HEK293 (cell line): ENCODE data around the gene PADI3.

Experiments used
- CTCF ChIA-PET: fragments of 350-600 bp; formaldehyde crosslinking; extraction: SDS; loops from one replicate; lab custom pipeline; 2021; ENCODE audit warnings: antibody characterized with exemption; lab: Yijun Ruan, JAX
- POLR2A ChIA-PET: fragments of 300-600 bp; formaldehyde crosslinking; extraction: SDS; loops from one replicate; lab custom pipeline; 2020; ENCODE audit warnings: antibody characterized with exemption, inconsistent platforms; lab: Yijun Ruan, JAX
- H3K27ac ChIP-seq: fragments of 200-500 bp; sonication (Bioruptor generic); 2 replicates; pipeline ENCODE4 v1.5.1; 2014; ENCODE audit warnings: low read depth, low read length, control low read depth, inconsistent platforms; ENCODE audit errors: extremely low read depth
- H3K36me3 ChIP-seq, 2 experiments: fragments of 200-500 bp in 1 of 2; sonication (Bioruptor generic) in 1 of 2; 1 replicate in 1 of 2; 2 replicates in 1 of 2; pipeline ENCODE4 v1.5.1; 2014 to 2017; ENCODE audit warnings: inconsistent platforms in 2 of 2, low read length in 2 of 2; ENCODE audit not compliant: control insufficient read depth in 2 of 2, insufficient read depth in 1 of 2
- H3K4me1 ChIP-seq: fragments of 200-500 bp; sonication (Bioruptor generic); 2 replicates; pipeline ENCODE4 v1.5.1; 2014; ENCODE audit warnings: mild to moderate bottlenecking, low read length, inconsistent platforms; ENCODE audit not compliant: control insufficient read depth, insufficient read depth
- H3K4me3 ChIP-seq: 2 replicates; pipeline ENCODE4 v1.5.1; 2011; ENCODE audit warnings: low read depth, mild to moderate bottlenecking, control low read depth, low read length, moderate library complexity
- H3K9me3 ChIP-seq: fragments of 200-500 bp; sonication (Bioruptor generic); 2 replicates; pipeline ENCODE4 v1.5.1; 2014; ENCODE audit warnings: low read depth, low read length, inconsistent platforms; ENCODE audit not compliant: control insufficient read depth, insufficient read depth
- BCL11B ChIP-seq: fragments of 450-650 bp; formaldehyde crosslinking; IDR thresholded peaks from 2 replicates; pipeline ENCODE4 v1.5.1; 2016; ENCODE audit warnings: low read depth, missing biosample characterization, missing genetic modification characterization
- EGR2 ChIP-seq: fragments of 450-650 bp; formaldehyde crosslinking; IDR thresholded peaks from 2 replicates; pipeline ENCODE4 v1.5.1; 2016; ENCODE audit warnings: low read depth, missing biosample characterization, missing genetic modification characterization
- HOXC10 ChIP-seq: sonication (generic); formaldehyde crosslinking; IDR thresholded peaks from 2 replicates; pipeline ENCODE4 v1.8.1; 2023; ENCODE audit warnings: mild to moderate bottlenecking, missing genetic modification reagents
- KLF7 ChIP-seq: fragments of 450-650 bp; formaldehyde crosslinking; IDR thresholded peaks from 2 replicates; pipeline ENCODE4 v1.5.1; 2016; ENCODE audit warnings: missing biosample characterization, missing genetic modification characterization, borderline replicate concordance
- MZF1 ChIP-seq: fragments of 450-650 bp; formaldehyde crosslinking; IDR thresholded peaks from 2 replicates; pipeline ENCODE4 v1.5.1; 2017; ENCODE audit warnings: missing biosample characterization, missing genetic modification characterization, borderline replicate concordance
- REPIN1 ChIP-seq: fragments of 450-650 bp; formaldehyde crosslinking; IDR thresholded peaks from 2 replicates; pipeline ENCODE4 v1.5.1; 2017; ENCODE audit warnings: missing biosample characterization, missing genetic modification characterization, low read depth
- ZBTB48 ChIP-seq: fragments of 450-650 bp; formaldehyde crosslinking; IDR thresholded peaks from 2 replicates; pipeline ENCODE4 v1.5.1; 2016; ENCODE audit warnings: missing biosample characterization, missing genetic modification characterization
- ZNF114 ChIP-seq: fragments of 450-650 bp; formaldehyde crosslinking; IDR thresholded peaks from 2 replicates; pipeline ENCODE4 v1.5.0; 2017; ENCODE audit warnings: missing biosample characterization, missing genetic modification characterization
- ZNF132 ChIP-seq: fragments of 450-650 bp; formaldehyde crosslinking; IDR thresholded peaks from 2 replicates; pipeline ENCODE4 v1.5.1; 2017; ENCODE audit warnings: missing biosample characterization, missing genetic modification characterization, borderline replicate concordance
- ZNF157 ChIP-seq: fragments of 450-650 bp; formaldehyde crosslinking; IDR thresholded peaks from 2 replicates; pipeline ENCODE4 v1.5.1; 2016; ENCODE audit warnings: missing biosample characterization, missing genetic modification characterization
- ZNF24 ChIP-seq: fragments of 450-650 bp; formaldehyde crosslinking; IDR thresholded peaks from 2 replicates; pipeline ENCODE4 v1.5.1; 2016; ENCODE audit warnings: missing biosample characterization, missing genetic modification characterization
- ZNF266 ChIP-seq: fragments of 450-650 bp; formaldehyde crosslinking; IDR thresholded peaks from 2 replicates; pipeline ENCODE4 v1.5.1; 2016; ENCODE audit warnings: missing biosample characterization, missing genetic modification characterization, low read depth
- ZNF416 ChIP-seq: fragments of 450-650 bp; formaldehyde crosslinking; IDR thresholded peaks from 2 replicates; pipeline ENCODE4 v1.5.1; 2016; ENCODE audit warnings: missing biosample characterization, missing genetic modification characterization
- ZNF426 ChIP-seq: fragments of 450-650 bp; formaldehyde crosslinking; IDR thresholded peaks from 2 replicates; pipeline ENCODE4 v1.5.1; 2017; ENCODE audit warnings: missing biosample characterization, missing genetic modification characterization, mild to moderate bottlenecking, inconsistent platforms, moderate library complexity
- ZNF48 ChIP-seq: fragments of 450-650 bp; formaldehyde crosslinking; IDR thresholded peaks from 2 replicates; pipeline ENCODE4 v1.5.1; 2016; ENCODE audit warnings: missing biosample characterization, missing genetic modification characterization
- ZNF529 ChIP-seq: fragments of 450-650 bp; formaldehyde crosslinking; IDR thresholded peaks from 2 replicates; pipeline ENCODE4 v1.5.1; 2017; ENCODE audit warnings: missing genetic modification characterization, missing biosample characterization; ENCODE audit not compliant: insufficient replicate concordance
- ZNF585B ChIP-seq: fragments of 450-650 bp; formaldehyde crosslinking; IDR thresholded peaks from 2 replicates; pipeline ENCODE4 v1.5.1; 2016; ENCODE audit warnings: missing biosample characterization, missing genetic modification characterization
- ZNF624 ChIP-seq: fragments of 450-650 bp; formaldehyde crosslinking; IDR thresholded peaks from 2 replicates; pipeline ENCODE4 v1.5.1; 2017; ENCODE audit warnings: missing biosample characterization, missing genetic modification characterization
- ZNF670 ChIP-seq: fragments of 450-650 bp; formaldehyde crosslinking; IDR thresholded peaks from 2 replicates; pipeline ENCODE4 v1.5.1; 2016; ENCODE audit warnings: missing biosample characterization, missing genetic modification characterization, low read depth
- ZSCAN30 ChIP-seq: fragments of 450-650 bp; IDR thresholded peaks from 2 replicates; pipeline ENCODE4 v1.5.1; 2018; ENCODE audit warnings: missing biosample characterization, mild to moderate bottlenecking, missing genetic modification characterization, moderate library complexity
- TF ChIP-seq, protein P1 (sequence below): fragments of 450-650 bp; formaldehyde crosslinking; IDR thresholded peaks from 2 replicates; pipeline ENCODE4 v1.5.1; 2016; ENCODE audit warnings: missing biosample characterization, missing genetic modification characterization, borderline replicate concordance
- TF ChIP-seq, protein P2 (sequence below): fragments of 450-650 bp; formaldehyde crosslinking; optimal IDR thresholded peaks from 2 replicates; pipeline ENCODE3; 2016; ENCODE audit warnings: missing biosample characterization, mild to moderate bottlenecking, missing genetic modification characterization
- TF ChIP-seq, protein P3 (sequence below): fragments of 450-650 bp; formaldehyde crosslinking; IDR thresholded peaks from 2 replicates; pipeline ENCODE4 v1.5.1; 2016; ENCODE audit warnings: missing biosample characterization, missing genetic modification characterization
- TF ChIP-seq, protein P4 (sequence below): fragments of 450-650 bp; formaldehyde crosslinking; IDR thresholded peaks from 2 replicates; pipeline ENCODE4 v1.5.1; 2016; ENCODE audit warnings: missing biosample characterization, missing genetic modification characterization
- TF ChIP-seq, protein P5 (sequence below): fragments of 450-650 bp; formaldehyde crosslinking; IDR thresholded peaks from 2 replicates; pipeline ENCODE4 v1.5.1; 2016; ENCODE audit warnings: missing biosample characterization, missing genetic modification characterization
- TF ChIP-seq, protein P6 (sequence below): fragments of 450-650 bp; formaldehyde crosslinking; IDR thresholded peaks from 2 replicates; pipeline ENCODE4 v1.5.1; 2016; ENCODE audit warnings: missing biosample characterization, missing genetic modification characterization

PADI3 gene

DNA sequence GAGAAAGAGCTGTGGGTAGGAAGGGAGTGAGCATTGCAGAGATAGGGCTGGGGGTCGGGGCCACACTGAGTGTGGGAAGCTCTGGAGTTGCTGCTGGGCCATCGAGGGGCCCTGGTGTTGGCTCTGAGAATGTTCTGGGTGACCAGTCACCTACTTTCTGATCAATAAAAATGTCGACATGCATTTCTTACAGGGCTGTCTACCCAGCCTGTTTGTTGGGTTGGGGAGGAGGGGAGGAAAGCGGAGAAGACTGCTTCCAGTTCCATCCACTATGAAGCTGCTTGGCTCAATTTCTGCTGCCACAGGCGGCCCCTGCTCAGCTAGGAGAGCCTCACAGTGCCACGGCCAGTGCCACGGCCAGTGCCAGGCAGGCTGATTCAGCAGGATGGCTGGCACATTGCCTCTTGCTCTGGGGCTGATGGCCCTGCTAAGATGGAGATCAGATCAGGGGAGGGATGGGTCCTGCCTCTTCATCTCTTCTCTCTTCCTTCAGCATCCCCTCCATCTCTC is 3.0 kb upstream of the PADI3 start:
- CTCF ChIA-PET: interaction anchor here (0.9 to 3.1 kb wide), 6 partner anchors 9 to 125 kb away, joined by 3 to 16 read pairs (median 4); no protein-coding TSS in a partner anchor
- TF ChIP-seq ZNF157 (tag by site-specific recombination) (no peak), ZNF266 (tag by site-specific recombination) (no peak), ZSCAN30 (tag by site-specific recombination) (no peak), ZNF132 (tag by site-specific recombination) (no peak), ZNF585B (tag by site-specific recombination) (no peak), ZNF416 (no peak), ZNF529 (no peak), KLF7 (tag by site-specific recombination) (no peak), MZF1 (tag by site-specific recombination) (no peak), ZNF670 (no peak), HOXC10 (CRISPR knock-in tag) (no peak), ZNF426 (no peak), ZNF48 (tag by site-specific recombination) (no peak)
- TF ChIP-seq, protein P1, sequence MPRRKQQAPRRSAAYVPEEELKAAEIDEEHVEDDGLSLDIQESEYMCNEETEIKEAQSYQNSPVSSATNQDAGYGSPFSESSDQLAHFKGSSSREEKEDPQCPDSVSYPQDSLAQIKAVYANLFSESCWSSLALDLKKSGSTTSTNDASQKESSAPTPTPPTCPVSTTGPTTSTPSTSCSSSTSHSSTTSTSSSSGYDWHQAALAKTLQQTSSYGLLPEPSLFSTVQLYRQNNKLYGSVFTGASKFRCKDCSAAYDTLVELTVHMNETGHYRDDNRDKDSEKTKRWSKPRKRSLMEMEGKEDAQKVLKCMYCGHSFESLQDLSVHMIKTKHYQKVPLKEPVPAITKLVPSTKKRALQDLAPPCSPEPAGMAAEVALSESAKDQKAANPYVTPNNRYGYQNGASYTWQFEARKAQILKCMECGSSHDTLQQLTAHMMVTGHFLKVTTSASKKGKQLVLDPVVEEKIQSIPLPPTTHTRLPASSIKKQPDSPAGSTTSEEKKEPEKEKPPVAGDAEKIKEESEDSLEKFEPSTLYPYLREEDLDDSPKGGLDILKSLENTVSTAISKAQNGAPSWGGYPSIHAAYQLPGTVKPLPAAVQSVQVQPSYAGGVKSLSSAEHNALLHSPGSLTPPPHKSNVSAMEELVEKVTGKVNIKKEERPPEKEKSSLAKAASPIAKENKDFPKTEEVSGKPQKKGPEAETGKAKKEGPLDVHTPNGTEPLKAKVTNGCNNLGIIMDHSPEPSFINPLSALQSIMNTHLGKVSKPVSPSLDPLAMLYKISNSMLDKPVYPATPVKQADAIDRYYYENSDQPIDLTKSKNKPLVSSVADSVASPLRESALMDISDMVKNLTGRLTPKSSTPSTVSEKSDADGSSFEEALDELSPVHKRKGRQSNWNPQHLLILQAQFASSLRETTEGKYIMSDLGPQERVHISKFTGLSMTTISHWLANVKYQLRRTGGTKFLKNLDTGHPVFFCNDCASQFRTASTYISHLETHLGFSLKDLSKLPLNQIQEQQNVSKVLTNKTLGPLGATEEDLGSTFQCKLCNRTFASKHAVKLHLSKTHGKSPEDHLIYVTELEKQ (tag by site-specific recombination): no peak
- TF ChIP-seq, protein P2, sequence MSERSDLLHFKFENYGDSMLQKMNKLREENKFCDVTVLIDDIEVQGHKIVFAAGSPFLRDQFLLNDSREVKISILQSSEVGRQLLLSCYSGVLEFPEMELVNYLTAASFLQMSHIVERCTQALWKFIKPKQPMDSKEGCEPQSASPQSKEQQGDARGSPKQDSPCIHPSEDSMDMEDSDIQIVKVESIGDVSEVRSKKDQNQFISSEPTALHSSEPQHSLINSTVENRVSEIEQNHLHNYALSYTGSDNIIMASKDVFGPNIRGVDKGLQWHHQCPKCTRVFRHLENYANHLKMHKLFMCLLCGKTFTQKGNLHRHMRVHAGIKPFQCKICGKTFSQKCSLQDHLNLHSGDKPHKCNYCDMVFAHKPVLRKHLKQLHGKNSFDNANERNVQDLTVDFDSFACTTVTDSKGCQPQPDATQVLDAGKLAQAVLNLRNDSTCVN (tag by site-specific recombination): no peak
- no peaks in the 10 kb centered on the region for H3K9me3 ChIP-seq
- H3K4me1 ChIP-seq: no peaks in the 10 kb centered on the region
- no peaks in the 10 kb centered on the region for H3K36me3 ChIP-seq
- POLR2A ChIA-PET: no interaction called here
- no peak overlapping the region for H3K27ac ChIP-seq
- H3K4me3 ChIP-seq: no peak overlapping the region

DNA sequence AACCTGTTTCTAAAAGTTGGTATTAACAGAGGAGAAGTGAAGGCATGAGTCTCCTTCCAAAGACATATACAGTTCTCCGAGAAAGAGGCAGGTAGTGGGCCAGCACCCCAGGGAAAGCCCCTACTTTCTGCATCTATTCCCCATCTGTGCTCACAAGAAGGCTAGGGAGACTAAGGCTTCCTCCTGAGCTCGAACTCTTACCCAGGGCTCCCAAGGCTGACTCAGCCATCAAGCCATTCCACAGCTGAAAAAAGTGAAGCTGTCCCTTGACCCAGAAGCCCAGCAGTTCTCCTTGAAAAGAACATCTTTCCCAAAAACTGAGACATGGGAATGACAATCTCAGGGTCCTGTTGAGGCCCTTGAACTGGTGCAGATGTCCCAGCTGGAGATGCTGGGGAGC is 1.9 kb upstream of the PADI3 start:
- H3K4me1 ChIP-seq: no peaks in the 10 kb centered on the region
- H3K4me3 ChIP-seq: no peak overlapping the region
- ChIA-PET POLR2A (no interaction called here), CTCF (interaction anchor here (0.5 to 3.1 kb wide), 5 partner anchors 10 to 1987 kb away, joined by 3 to 16 read pairs (median 4); no protein-coding TSS in a partner anchor)
- no peak overlapping the region for H3K27ac ChIP-seq
- H3K9me3 ChIP-seq: no peaks in the 10 kb centered on the region
- no peaks in the 10 kb centered on the region for H3K36me3 ChIP-seq
- TF ChIP-seq BCL11B (no peak), ZNF624 (tag by site-specific recombination) (no peak), ZNF24 (tag by site-specific recombination) (no peak), ZNF114 (no peak), ZBTB48 (tag by site-specific recombination) (no peak), REPIN1 (tag by site-specific recombination) (no peak), KLF7 (tag by site-specific recombination) (no peak), EGR2 (tag by site-specific recombination) (no peak)
- TF ChIP-seq, protein P3, sequence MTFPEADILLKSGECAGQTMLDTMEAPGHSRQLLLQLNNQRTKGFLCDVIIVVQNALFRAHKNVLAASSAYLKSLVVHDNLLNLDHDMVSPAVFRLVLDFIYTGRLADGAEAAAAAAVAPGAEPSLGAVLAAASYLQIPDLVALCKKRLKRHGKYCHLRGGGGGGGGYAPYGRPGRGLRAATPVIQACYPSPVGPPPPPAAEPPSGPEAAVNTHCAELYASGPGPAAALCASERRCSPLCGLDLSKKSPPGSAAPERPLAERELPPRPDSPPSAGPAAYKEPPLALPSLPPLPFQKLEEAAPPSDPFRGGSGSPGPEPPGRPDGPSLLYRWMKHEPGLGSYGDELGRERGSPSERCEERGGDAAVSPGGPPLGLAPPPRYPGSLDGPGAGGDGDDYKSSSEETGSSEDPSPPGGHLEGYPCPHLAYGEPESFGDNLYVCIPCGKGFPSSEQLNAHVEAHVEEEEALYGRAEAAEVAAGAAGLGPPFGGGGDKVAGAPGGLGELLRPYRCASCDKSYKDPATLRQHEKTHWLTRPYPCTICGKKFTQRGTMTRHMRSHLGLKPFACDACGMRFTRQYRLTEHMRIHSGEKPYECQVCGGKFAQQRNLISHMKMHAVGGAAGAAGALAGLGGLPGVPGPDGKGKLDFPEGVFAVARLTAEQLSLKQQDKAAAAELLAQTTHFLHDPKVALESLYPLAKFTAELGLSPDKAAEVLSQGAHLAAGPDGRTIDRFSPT (tag by site-specific recombination): no peak
- TF ChIP-seq, protein P4, sequence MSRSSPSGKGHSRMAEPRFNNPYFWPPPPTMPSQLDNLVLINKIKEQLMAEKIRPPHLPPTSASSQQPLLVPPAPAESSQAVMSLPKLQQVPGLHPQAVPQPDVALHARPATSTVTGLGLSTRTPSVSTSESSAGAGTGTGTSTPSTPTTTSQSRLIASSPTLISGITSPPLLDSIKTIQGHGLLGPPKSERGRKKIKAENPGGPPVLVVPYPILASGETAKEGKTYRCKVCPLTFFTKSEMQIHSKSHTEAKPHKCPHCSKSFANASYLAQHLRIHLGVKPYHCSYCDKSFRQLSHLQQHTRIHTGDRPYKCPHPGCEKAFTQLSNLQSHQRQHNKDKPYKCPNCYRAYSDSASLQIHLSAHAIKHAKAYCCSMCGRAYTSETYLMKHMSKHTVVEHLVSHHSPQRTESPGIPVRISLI: no peak
- TF ChIP-seq, protein P5, sequence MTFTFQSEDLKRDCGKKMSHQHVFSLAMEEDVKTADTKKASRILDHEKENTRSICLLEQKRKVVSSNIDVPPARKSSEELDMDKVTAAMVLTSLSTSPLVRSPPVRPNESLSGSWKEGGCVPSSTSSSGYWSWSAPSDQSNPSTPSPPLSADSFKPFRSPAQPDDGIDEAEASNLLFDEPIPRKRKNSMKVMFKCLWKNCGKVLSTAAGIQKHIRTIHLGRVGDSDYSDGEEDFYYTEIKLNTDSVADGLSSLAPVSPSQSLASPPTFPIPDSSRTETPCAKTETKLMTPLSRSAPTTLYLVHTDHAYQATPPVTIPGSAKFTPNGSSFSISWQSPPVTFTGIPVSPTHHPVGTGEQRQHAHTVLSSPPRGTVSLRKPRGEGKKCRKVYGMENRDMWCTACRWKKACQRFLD (tag by site-specific recombination): no peak
- TF ChIP-seq, protein P6, sequence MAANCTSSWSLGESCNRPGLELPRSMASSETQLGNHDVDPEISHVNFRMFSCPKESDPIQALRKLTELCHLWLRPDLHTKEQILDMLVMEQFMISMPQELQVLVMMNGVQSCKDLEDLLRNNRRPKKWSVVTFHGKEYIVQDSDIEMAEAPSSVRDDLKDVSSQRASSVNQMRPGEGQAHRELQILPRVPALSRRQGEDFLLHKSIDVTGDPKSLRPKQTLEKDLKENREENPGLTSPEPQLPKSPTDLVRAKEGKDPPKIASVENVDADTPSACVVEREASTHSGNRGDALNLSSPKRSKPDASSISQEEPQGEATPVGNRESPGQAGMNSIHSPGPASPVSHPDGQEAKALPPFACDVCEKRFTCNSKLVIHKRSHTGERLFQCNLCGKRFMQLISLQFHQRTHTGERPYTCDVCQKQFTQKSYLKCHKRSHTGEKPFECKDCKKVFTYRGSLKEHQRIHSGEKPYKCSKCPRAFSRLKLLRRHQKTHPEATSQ (tag by site-specific recombination): no peak
